Activated naive CD8-positive, alpha-beta T cell treated with anti-CD3 and anti-CD28 coated beads, Interleukin-2, amount 50 U/mL, for 16 hours (primary cell): ENCODE data around the gene NAV2.

Experiments
- DNase-seq: peaks from one replicate; pipeline ENCODE4 v3.0.0-alpha.2; 2020; ENCODE audit warnings: low read depth, low spot score

NAV2 gene

DNA sequence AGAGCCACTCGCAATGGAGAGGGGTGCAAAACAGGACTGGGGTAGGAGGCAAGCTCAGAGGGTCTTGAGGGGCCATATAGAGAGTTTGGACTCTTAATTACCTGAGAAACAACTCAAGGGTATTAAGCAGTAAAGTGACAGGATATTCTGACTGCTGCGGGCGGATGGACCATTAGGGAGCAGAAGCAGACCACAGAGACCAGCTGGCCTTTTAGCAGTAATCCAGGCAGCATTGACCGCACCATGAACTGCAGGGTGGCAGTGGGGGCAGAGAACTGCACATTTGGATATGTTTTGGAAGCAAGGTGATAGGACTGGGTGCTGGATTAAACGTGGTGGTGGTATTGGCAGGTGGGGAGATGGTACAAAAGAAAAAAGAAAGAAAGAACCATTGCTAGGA is 322.3 kb downstream of the NAV2 start:
- DNase-seq = no peak

DNA sequence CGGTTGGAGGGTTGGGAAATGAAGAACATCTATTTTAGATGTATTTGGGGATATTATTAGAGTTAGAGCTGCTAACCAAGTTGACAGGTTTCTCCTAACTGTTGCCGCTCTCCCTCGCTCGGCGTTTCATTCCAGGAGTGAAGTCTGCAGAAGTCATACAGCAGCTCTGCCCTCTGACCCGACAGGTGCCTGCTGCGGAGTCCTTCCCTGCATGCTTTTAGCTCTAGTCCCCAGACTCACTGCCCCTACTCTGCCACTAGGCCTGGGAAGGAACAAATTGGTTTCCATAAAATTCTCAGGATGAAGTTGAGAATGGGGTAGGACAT is 322.7 kb downstream of the NAV2 start:
- no peak for DNase-seq

DNA sequence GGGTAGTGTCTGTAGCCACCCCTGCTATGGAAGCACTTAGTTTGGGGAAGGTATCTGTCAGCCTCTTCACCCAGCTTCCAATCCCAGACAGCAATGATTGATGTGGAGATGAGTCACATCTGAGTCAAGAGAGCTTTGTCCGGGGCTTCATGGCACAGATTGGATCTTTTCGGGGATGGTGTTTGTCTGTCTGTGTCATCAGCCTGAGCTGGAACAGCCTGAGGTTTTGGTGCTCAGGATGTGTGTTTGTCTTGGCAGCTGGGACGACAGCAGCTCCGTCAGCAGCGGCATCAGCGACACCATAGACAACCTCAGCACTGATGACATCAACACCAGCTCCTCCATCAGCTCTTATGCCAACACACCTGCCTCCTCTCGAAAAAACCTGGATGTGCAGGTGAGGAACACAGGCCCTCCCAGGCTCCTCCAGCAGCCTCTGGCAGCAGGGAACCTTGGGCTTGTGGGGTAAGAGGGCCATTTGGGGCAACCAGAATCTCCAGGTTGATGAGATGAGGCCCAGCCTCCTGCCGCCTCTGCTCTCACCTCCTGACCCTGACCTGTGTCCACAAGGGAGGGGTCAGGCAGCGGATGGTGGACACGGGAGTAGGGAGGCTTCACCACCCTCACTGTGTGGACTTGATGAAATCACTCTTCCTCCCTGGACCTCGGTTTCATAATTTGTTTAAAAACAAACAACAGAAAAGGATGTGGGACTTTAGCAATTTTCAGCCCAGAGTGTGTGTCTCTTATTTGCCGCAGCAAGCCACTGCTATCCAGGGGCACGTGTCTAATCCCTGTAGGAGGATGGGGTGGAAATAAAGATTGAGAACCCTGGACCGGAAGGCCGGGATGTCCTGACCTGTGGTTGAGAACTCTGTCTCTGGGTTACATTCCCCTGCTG is 323.3 kb downstream of the NAV2 start:
- no peak for DNase-seq

DNA sequence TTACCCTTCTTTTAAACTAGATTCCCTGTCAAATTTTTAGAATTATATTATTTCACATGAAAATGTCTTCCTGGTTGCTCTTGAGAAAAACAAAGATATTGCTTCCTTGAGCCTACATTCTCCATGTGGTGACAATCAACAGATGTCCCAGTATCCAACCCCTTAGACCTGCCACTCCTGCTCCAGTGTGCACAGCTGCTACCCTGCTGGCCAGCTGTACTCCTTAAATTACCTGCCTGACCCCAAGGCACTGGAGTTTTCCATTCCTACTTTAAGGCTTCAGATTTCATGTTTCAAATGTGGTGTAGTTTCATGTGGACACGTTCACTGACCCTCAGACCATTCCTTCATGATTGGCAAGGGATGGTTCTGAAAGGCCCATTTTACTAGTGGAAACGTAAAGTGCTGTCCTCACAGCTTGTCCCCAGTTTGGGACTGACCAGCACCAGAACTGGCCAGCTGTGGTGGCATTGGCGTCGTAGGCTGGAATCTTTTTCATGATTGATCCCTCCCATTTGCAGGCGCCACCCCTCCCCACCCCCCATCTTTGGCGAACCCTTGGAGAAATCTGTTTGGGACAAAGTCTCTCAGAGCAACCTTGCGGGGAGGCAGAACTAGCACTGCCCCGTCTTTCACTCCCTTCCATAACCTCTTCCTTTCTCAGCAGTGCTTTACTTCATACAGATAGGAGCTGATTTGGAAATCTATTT is 324.1 kb downstream of the NAV2 start:
- no peak for DNase-seq

DNA sequence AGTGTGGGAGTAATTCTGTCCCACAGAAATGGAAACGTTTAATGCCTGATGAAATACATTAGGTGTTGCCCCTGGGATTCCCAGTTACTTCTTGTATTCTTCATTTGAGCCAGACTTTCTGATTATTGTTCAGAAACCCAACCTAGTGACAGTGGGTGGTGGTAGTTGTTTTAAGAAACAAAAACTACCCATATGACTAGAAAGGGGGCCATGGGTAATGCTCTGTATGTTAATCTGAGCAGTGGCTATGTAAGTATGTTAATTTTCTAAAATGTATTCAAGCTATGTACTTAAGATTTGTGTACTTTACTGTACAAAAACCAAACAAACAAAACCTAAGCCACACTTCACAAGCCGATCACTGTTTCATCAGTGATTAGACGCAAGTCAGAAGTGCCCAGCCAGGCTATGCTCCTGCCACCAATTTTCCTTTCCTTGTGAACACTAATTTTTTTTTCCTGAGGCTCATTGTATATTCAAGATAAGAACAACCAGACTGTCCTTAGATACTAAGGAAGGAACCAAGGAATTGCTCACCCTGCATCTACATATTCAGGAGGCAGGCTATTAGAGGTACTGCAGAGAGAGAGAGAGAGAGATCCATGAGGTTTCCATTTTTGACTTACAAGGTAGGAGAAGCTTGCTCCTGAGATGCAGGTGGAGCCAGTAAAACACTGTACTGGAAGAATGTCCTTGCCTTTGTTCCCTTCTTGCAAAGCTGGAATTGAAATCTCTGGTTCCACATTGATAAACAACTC is 324.9 kb downstream of the NAV2 start:
- no peak for DNase-seq

DNA sequence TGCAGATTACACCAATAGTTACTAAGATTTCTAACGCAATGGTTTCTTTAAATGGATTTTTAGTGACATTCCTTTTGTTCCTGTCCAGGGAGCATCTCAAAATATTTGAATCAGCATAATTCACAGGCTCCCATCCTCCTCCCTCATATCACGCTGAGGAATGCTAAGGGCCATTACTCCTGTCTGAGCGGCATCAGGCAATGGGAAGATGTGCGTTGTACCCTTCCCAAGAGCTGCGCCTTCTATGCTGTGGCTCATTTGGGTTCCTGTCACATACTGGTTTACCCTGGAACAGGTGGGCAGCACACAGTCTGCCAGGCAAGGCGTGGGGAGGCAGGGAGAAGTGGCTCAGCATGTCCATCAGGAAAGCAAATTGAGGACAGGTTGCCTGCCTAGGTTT is 325.8 kb downstream of the NAV2 start:
- no peak for DNase-seq

DNA sequence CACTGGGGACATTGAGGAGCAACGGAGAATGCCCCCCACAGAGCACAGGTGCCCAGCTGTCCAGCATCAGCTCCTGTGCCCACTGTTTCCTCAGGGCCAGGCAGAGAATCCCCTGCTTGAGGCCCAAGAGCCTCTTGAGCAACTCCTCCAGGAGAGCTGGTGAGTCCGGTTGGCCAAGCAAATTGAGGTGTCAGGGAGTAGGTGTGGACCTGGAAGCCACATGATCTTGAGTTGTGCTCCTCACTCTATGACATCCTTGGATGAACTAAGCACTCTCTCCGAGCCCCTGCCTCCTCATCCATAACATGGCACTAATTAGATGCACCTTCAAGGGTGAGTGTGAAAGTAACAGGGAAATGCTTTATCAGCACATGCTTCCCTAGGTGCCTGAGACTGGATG is 326.3 kb downstream of the NAV2 start:
- no peak for DNase-seq

DNA sequence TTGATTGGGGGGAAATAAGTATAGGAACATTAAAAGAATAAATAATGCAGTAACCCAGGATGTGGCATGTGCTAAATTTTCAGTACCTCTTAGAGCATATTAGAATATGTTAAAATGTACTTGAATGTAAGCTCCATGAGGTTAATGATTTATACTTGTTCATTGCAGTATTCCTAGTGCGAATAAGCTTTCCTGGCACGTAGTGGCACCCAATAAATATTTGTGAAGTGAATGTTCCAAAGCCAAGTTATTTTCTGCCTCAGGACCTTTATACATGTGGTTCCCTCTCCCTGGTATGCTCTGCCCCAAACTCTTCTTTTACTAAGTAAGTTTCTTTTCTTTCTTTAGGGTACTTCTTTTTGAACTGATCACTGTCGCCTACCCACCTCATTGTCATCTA is 328.9 kb downstream of the NAV2 start:
- no peak for DNase-seq

DNA sequence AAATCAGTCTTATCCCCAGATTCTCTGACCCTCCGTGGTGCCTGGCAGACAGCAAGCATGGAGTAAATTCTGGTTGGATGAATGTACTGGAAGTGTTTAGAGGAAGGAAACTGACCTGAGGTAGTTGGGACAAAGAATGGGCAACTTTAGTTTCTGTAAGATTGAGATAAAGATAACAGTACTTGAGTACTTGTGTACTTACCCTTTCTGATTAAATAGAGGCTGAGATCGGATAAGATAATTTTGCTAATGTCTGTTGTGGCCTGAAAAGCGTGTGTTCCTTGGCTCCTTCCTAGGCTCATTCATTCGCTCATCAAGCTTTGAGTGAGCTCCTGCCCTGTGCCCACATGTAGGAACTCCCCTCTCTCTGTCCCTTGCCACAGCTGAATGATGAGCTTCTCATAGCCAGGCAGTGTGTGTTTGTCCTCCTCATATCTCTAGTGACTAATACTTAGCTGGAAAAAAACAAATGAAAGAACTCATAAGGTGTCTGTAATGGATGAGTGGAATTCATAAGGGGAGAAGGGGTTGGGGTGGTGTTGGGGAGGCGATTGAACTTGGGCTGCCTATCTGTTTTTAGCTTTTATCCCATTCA is 329.5 kb downstream of the NAV2 start:
- DNase-seq = no peak

DNA sequence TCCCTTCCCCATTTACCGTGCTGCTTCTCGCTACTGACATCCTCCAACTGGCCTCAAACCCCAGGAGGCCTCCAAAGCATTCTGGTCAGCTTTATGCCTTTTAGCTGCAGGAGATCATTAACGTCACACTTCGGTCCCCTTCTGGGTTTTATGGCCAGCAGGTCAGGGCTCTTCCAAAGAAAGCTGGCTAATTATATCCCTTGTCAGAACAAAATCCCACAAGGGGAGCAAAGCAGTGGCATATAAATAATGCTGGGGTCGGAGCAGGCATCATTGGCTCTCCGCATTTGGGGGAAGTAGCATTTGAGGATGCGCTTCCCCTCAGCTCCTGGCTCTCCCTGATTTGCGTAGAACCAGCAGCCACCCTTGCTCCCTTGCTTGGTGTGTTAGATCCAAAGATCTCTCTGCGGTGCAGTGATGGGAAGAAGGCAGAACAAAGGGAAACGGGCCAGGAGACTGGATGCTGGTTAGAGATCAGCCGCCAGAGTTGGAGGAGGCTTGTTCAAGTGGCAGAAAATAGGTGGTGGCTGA is 330.2 kb downstream of the NAV2 start:
- no peak for DNase-seq

DNA sequence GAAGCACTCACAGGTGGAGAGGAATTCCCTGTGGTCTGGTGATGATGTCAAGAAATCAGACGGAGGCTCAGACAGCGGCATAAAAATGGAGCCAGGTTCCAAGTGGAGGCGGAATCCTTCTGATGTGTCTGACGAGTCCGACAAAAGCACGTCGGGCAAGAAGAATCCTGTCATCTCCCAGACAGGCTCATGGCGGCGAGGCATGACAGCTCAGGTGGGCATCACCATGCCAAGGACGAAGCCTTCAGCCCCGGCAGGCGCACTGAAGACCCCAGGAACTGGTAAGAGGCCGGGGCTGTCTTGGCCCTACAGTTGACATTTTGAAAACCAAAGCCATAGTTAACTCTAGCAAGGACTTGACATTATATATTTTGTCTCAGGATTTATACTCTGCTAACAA is 331.4 kb downstream of the NAV2 start:
- DNase-seq = no peak

DNA sequence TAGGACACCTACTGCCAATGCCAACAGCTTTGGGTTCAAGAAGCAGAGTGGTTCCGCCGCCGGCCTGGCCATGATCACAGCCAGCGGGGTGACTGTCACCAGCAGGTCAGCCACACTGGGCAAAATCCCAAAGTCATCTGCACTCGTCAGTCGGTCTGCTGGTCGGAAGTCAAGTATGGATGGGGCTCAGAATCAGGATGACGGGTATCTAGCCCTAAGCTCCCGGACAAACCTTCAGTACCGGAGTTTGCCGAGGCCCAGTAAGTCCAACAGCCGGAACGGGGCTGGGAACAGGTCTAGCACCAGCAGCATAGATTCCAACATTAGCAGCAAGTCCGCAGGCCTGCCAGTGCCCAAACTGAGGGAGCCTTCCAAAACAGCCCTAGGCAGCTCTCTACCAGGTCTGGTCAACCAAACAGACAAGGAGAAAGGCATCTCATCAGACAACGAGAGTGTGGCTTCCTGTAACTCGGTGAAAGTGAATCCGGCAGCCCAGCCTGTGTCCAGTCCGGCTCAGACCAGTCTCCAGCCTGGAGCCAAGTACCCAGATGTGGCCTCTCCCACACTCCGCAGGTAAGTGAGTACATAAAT is 332.6 kb downstream of the NAV2 start:
- no peak for DNase-seq

DNA sequence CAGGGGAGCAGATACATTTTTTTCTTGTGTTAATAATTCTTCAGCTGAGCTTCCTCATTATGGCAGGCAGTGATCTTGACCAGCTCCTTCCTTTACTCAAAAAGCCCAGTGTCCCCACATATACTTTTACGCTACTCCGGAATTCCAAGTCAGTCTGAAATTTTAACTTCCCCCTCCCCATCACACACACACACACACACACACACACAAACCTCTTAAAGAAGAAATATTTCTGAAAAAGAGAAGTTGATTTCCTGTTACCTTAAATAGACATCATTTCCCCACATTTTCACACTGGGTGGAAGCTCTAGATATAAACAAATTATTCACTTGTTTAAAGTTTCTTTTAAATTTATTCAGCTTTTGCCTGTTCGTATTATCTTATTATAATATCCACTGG is 333.8 kb downstream of the NAV2 start:
- no peak for DNase-seq

DNA sequence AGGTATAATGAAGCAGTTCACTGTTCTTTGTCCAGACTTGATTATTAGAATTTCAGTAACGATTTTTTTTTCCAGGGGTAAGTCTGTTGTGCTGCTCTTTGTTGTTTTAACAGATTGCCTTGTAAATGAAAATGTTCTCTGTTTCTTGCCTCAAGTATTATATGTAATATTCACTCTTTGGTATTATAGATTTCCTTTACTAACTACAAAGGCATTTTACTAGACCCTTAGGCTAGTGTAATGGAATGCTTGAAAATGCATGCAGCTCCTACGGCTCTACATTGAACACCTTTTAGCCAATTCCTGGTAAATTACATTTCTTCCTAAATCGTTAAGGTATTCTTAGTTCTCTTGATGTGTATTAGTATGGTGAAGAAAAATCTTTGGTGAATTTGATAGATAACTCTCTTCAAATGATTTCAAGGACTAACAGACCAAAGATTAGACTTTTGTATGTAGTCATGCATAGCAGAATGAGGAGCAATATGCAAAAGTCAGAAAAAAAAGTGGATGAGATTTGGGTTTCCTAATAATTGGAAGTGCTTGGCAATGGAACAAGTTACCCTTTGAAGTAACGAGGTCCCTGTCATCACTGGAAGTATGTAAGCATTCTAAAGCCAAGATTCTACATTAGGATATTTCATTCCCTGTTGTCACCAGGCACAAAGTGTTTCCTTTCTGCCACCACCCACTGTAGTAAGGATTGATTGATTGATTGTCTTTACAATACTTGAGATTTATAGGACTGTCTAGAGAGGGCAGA is 334.6 kb downstream of the NAV2 start:
- DNase-seq = no peak

DNA sequence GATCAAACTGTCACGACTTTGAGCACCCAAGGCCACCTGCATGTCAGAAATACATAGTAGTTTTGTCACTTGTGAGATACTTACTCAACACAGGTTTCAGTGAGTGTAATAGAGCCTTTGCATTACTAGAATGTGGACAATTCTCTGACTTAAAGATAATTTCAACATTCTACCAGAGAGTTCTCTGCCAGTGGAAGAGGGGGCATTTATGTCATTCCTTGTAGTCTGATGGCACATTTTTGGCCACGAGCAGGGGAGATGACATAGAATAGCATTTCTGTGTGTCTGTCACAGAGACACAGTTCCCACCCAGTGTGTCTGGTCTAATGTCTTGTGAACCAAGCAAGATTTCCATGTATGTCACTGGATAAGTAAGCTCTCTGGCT is 335.1 kb downstream of the NAV2 start:
- no peak for DNase-seq

DNA sequence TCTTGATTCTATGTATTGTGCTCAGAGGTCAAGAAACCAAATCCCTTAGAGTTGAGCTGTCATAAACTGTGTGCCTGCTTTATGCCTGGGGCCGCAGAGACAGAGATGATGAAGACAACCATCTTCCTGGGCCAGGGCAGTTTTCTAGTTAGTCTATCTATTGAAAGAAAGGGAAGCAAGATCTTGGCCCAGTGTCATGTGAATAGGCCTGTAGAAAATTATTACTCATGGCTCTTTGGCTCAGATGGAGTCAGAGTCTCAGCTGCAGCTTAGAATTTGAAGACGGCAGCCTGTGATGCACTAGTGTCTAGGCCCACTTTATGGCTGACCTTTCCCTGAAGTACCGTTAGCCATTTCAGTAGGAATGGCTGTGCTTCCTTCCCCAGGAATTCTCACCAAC is 335.6 kb downstream of the NAV2 start:
- no peak for DNase-seq

DNA sequence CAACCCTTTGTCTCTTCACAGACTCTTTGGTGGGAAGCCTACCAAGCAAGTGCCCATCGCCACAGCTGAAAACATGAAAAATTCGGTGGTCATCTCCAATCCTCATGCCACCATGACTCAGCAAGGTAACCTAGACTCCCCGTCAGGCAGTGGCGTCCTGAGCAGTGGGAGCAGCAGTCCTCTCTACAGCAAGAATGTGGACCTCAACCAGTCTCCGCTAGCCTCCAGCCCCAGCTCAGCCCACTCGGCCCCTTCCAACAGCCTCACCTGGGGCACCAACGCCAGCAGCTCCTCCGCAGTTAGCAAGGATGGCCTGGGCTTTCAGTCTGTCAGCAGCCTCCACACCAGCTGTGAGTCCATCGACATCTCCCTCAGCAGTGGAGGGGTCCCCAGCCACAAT is 336.1 kb downstream of the NAV2 start:
- no peak for DNase-seq

DNA sequence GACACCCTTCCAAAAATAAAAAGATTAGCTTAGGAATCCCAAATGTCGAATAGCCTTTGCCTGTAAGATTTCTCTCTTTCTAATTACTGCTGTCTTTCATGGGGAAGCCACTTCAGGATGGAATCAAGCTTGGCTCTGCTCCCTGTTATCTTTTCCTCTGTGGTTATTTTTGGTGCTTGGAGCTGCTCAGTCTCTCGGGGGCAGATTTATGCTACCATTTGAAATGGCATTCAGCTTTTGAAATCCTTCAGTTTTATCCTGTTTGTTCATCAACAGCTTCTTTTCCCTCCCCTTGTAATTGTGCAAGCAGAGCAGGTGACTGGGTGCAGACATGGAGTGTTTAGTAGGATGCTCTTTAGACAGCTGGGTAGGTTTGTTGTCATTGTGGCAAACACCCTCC is 336.6 kb downstream of the NAV2 start:
- DNase-seq = no peak

DNA sequence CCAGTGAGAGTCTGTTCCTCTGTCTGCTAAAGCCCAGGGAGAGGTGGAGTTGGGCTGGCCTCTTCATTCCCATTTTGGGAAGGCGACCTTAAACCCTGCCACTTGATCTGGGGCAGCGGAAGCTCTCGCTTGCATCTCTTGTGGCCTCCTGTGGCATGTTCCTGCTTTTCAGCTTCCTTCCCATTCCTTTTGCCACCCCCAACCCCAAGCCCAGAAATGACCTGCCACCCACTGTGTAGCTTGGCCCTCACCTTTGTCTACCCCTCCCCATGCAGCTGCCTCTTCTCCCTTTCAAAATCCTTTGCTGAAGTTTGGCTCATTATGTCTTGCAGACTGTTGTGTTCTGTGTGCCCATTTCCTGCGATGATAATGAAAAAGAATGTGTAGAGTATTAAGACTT is 337.4 kb downstream of the NAV2 start:
- DNase-seq = no peak

DNA sequence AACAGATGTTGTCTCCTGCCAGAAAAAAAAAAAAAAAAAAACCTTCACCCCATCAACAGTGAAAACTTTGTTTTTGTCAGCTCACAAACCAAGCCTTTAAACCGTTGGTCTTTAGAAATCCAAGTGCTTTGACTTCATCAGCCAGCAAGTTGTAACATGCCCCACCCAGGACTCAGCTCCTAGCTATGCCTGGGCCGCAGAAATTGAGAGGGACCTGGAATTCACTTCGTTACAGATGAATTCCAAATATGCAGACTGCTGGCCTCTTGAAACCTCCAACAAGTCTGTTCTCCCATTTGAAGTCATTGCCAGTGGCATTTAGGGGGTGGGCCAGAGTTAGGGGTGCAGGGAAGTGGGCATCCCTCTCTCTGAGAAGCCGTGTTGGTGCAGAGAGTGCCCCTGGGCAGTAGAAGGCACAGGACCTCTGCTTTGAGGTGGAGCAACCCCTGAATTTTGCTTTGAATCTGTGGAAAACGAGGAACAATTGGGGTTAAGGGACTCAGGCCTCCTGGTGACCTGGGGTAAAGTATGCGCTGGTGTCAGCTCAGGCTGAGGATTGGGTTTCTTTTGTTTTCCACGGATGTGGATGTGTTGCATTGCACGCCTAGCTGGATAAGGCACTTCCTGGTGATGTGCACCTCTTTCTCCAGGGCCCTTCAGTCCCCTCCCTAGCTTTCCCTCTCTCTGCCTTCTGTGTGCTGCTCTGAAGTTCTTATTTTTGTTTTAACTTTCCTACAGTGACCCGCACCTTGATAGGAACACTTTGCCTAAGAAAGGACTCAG is 338.1 kb downstream of the NAV2 start:
- DNase-seq = no peak
